Lung (tissue), 12 donors: ENCODE results near the gene MPHOSPH9. TPM values are rescaled to one million over a fixed set of nuclear protein-coding genes. Genes with fewer than 3 reads are reported as not detected.

ENCODE experiments used
- ATAC-seq: fragments of 200-7000 bp; cut with Tn5 transposase; one replicate; pipeline ENCODE4 v1.9.1; 2020; ENCODE audit warnings: moderate number of reproducible peaks; ENCODE audit not compliant: insufficient read depth, low FRiP score
- DNase-seq, 3 donors: peaks; one replicate each; pipeline ENCODE4 v3.0.0-alpha.2; 2013 to 2017
- H3K27ac ChIP-seq, 2 donors: one replicate each; pipeline ENCODE4 v1.5.1; 2013; ENCODE audit warnings: mild to moderate bottlenecking in 2 of 2, moderate library complexity in 2 of 2, control low read depth in 1 of 2, inconsistent platforms in 1 of 2, low read depth in 1 of 2, low read length in 1 of 2
- H3K27me3 ChIP-seq, 3 donors: one replicate each; pipeline ENCODE4 v1.5.1; 2013; ENCODE audit warnings: low read length in 2 of 3; ENCODE audit not compliant: control insufficient read depth in 3 of 3, insufficient read depth in 3 of 3
- H3K36me3 ChIP-seq, 4 donors: one replicate each; pipeline ENCODE4 v1.5.1; 2013; ENCODE audit warnings: low read length in 4 of 4, mild to moderate bottlenecking in 1 of 4, moderate library complexity in 1 of 4; ENCODE audit not compliant: control insufficient read depth in 4 of 4, insufficient read depth in 4 of 4
- H3K4me1 ChIP-seq, 5 donors: one replicate each; pipeline ENCODE4 v1.5.1; 2013; ENCODE audit warnings: low read length in 5 of 5, mild to moderate bottlenecking in 2 of 5, moderate library complexity in 1 of 5; ENCODE audit not compliant: control insufficient read depth in 5 of 5, insufficient read depth in 5 of 5
- H3K4me3 ChIP-seq: one replicate; pipeline ENCODE4 v1.5.1; 2013; ENCODE audit warnings: mild to moderate bottlenecking, control low read depth, moderate library complexity
- H3K9ac ChIP-seq, 2 donors: one replicate each; pipeline ENCODE4 v1.5.1; 2013; ENCODE audit warnings: low read length in 2 of 2, control low read depth in 1 of 2; ENCODE audit not compliant: insufficient read depth in 1 of 2
- H3K9me3 ChIP-seq, 4 donors: one replicate each; pipeline ENCODE4 v1.5.1; 2013; ENCODE audit warnings: low read length in 3 of 4, mild to moderate bottlenecking in 1 of 4, moderate library complexity in 1 of 4; ENCODE audit not compliant: control insufficient read depth in 4 of 4, insufficient read depth in 3 of 4
- WGBS, 2 donors: extraction: QIAGEN DNeasy Blood & Tissue Kit; methylation state at CpG; one replicate each; pipeline ENCODE4 v1.1.7; 2013; 5-methylcytosine and 5-hydroxymethylcytosine counted together
- polyA plus RNA-seq, 2 donors: library from polyadenylated mRNA; stranded (reverse); fragments of 200-250 nt; gene quantifications; one replicate each; pipeline ENCODE4 v1.2.1, GENCODE V29; 2013
- total RNA-seq, 2 donors: library from RNA; depleted of rRNA in 1 of 2; stranded (reverse); fragments of >200 nt in 1 of 2; gene quantifications; one replicate each; pipeline ENCODE4 v1.2.1, GENCODE V29; 2014 to 2021
- TF ChIP-seq, protein P1 (sequence below): IDR thresholded peaks from 2 replicates; pipeline ENCODE4 v1.5.1; 2012; ENCODE audit warnings: mild to moderate bottlenecking; ENCODE audit errors: control extremely low read depth, extremely low read depth
- donor health status: control.
- donor health status: control.
- donor health status: Bipolar disorder and iron deficiency.
- donor health status: healthy.
- donor health status: DM: yes; HTN: yes; CAD: no.

The MPHOSPH9 gene
- total and polyA plus RNA-seq, 4 donors = 5.0 to 56.9 (median 12.4) TPM

DNA sequence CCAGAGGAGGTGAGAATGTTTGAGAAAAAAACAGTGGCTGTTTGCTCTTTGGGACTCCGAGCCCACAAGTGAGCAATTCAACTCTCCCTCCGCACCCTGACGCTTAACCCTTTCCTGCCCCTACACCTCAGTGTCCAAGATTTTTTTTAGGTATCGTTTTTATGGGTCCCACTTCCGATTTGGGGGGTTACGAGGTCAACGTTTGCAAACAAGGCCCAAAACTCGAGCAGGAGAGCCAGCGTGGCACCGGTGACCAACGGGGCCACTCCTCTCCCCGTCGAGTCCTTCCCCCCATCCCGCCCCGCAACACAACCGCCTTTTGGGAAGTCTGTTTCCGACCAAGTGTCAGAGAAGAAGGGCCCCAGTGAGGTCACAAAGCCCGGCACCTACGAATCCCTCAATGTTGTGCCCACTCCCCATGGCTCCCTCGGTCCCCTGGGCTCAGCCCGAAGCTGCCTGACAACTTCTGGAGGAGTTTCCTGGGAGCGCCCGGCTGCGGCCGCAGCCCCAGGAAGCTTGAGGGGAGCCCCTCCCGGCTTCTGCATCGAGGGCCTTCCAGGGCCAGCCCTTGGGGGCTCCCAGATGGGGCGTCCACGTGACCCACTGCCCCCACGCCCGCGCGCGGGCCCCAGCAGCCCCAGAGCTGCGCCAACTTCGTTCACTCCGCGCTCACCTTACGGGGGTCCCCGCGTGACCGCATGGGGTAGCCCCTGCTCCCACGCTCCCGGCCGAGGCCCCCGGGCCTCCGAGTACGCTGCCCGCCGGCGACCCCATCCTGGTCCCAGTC is 37.5 kb upstream of the MPHOSPH9 start:
- TF ChIP-seq, protein P1, sequence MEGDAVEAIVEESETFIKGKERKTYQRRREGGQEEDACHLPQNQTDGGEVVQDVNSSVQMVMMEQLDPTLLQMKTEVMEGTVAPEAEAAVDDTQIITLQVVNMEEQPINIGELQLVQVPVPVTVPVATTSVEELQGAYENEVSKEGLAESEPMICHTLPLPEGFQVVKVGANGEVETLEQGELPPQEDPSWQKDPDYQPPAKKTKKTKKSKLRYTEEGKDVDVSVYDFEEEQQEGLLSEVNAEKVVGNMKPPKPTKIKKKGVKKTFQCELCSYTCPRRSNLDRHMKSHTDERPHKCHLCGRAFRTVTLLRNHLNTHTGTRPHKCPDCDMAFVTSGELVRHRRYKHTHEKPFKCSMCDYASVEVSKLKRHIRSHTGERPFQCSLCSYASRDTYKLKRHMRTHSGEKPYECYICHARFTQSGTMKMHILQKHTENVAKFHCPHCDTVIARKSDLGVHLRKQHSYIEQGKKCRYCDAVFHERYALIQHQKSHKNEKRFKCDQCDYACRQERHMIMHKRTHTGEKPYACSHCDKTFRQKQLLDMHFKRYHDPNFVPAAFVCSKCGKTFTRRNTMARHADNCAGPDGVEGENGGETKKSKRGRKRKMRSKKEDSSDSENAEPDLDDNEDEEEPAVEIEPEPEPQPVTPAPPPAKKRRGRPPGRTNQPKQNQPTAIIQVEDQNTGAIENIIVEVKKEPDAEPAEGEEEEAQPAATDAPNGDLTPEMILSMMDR = no peak
- no peaks in the 10 kb centered on the region for H3K9me3 ChIP-seq
- DNase-seq (peak; percentile 50 to 65 (median 57)), ATAC-seq (no peak)
- peaks cover 0 to 13% (median 2%) of the 10 kb centered on the region in 4 donors for H3K36me3 ChIP-seq
- peak overlapping the region; percentile 71 to 82 for H3K27ac ChIP-seq
- WGBS, 2 donors = 1 to 2% methylated on average over 43 to 51 of the region's 51 CpGs
- peak overlapping the region; percentile 73 for H3K4me3 ChIP-seq
- H3K9ac ChIP-seq = peak overlapping the region; percentile 69 to 81
- no peaks in the 10 kb centered on the region for H3K27me3 ChIP-seq
- H3K4me1 ChIP-seq = peaks cover 0 to 30% (median 15%) of the 10 kb centered on the region in 5 donors

DNA sequence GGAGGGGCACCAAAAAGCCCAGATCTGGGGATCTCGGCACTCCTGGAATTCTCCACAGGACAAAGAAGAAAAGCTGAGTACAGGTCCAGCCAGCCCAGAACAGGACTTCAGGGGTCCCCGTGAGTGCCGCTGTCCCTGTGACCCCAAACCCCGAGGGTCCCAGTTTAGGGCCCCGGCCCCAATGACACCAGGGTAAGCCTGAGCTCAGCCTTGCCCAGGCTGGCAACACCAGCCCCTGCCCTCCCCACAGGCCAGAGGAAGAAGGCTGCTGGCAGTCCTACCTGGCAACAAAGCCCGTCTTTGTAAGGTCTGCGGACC is 36.9 kb upstream of the MPHOSPH9 start:
- no peaks in the 10 kb centered on the region for H3K9me3 ChIP-seq
- H3K27me3 ChIP-seq = no peaks in the 10 kb centered on the region
- DNase-seq = no peak
- no peak for ATAC-seq
- peaks cover 0 to 30% (median 15%) of the 10 kb centered on the region in 5 donors for H3K4me1 ChIP-seq
- peaks cover 0 to 15% (median 2%) of the 10 kb centered on the region in 4 donors for H3K36me3 ChIP-seq
- 0 to 2% methylated on average over 7 of the region's 7 CpGs for WGBS, 2 donors
- H3K4me3 ChIP-seq = peak overlapping the region; percentile 21
- H3K9ac ChIP-seq = peak overlapping the region; percentile 69 to 81
- TF ChIP-seq, protein P1 = no peak
- H3K27ac ChIP-seq = peak overlapping the region; percentile 71 to 82

DNA sequence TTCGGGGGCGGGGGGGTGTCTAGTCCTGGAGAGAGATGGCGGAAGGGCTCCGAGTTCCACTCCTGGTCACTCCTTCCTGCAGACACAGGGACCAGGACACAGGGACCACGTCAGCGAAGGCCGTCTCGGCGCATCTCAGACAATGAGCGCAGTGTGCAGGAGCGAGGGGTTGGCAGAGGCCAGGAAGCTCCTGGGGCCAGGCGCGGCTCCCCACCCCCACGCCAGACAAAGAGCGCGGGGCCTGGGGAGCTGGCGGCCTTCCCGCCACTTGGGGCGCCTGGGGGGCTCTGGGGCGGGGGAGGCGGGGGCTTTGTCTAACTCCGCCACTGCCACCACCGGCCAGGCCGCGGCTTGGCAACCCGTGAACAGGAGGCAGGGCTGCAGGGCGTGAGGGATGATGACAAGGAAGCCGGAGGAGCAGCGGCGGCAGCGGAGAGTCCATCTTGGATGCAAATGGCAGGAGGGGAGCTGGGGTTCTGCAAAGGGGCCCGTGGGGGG is 36.5 kb upstream of the MPHOSPH9 start:
- Histone ChIP-seq H3K4me3 (no peak overlapping the region), H3K9me3 (no peaks in the 10 kb centered on the region), H3K4me1 (peaks cover 0 to 30% (median 15%) of the 10 kb centered on the region in 5 donors), H3K27me3 (no peaks in the 10 kb centered on the region), H3K9ac (peak overlapping the region in 1 of 2 donors; percentile 81), H3K36me3 (peaks cover 0 to 18% (median 3%) of the 10 kb centered on the region in 4 donors), H3K27ac (peak overlapping the region; percentile 71 to 82)
- TF ChIP-seq, protein P1 = no peak
- ATAC-seq (no peak), DNase-seq (peak; percentile 92 to 94 (median 92))
- 3 to 8% methylated on average over 32 of the region's 32 CpGs for WGBS, 2 donors
